C1 segment of cervical spinal cord (tissue), 14 donors: ENCODE measurements around the gene ARHGEF28.

ENCODE experiments used
- DNase-seq, 14 donors: peaks; one replicate each; lab custom pipeline; 2025; lab: John Stamatoyannopoulos, UW

ARHGEF28 gene

DNA sequence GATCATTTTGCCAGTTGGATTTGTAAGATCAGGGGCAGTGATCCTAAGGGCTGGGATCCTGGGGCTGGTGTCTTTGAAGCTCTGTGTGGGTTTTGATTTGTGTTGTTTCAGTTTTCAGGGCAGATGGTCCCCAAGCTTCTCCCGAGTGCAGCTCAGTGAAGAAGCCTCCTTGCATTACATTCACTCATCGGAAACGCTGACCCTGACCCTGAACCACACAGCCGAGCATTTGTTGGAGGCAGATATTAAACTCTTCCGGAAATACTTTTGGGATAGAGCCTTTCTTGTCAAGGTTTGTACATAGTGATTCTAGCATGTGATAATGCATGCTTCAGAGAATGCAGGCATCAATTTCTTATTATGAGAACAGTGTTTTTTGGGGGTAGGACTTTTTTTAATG, 150.4 kb downstream of the ARHGEF28 start:
- DNase-seq, result no peak

- DNase-seq, result no peak
Observed at GRCh38 chr5:73777192-73777591, 151.2 kb downstream of the ARHGEF28 start.

DNA sequence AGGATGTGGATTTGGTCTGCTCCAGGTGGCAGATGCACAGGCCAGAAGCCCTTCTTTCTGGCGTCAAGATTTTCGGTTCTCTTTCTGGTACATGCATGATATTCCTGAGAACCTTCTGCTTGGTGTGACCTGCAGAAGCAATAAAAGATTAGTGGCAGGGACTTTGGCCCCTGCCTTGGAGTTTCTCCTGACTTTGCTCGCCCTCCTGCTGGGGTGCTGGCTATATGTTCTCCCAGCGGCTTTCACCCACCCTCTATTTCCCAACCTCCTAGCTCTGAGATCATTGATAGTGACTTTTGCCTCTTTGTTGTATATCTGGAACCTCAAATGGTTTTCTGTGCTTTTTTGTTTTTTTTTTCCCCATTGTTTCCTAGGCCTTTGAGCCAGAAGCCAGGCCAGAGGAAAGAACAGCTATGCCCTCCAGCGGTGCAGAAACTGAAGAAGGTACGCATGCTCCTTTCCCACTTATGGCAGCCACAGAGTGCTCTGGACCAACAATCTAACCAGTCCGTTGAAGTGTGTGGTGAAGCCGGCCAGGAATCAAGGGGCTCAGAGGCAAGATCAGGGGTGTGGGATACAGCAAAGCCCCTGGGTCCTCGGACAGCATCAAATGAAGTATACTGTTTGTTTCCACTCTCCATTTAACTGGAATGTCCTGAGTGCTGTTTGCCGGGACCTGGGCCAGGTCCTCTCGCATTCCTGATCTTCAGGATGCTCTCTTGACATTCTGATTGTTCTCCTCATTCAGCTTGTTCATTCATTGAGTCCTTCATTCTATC, 154.5 kb downstream of the ARHGEF28 start:
- DNase-seq, result no peak

DNA sequence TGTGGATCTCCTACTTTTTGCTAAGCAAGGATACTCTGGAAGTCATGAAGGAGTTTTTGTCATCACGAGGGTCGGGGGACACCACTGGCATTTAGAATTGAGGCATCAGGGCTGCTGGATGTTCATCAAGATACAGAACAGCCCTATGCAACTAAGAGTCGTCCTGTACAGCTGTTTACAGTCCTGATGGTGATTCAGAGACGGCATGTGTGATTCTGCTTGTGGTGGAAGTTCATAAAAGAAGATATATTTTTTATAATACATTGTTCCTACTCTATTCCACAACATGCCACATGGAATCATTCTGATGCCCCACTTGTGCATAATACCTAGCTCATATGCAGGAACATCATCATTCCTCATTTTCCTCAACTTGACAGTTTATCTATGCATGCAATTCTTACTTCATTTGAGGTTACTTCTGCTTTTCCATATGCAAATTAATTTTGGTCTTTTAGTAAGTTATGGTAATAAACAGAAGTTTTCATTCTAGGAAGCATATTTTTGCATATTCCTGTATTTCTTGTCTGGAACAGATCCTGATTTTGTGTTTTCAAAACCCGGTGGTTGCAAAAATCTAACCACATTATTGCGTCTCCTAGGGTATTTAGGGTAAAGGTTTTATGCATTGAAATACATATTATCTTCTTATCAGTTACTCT, 155.2 kb downstream of the ARHGEF28 start:
- DNase-seq, result no peak

- DNase-seq, result no peak
Observed at GRCh38 chr5:73783828-73784227, 157.8 kb downstream of the ARHGEF28 start.

- DNase-seq, result no peak
Observed at GRCh38 chr5:73786043-73786831, 160.2 kb downstream of the ARHGEF28 start.

DNA sequence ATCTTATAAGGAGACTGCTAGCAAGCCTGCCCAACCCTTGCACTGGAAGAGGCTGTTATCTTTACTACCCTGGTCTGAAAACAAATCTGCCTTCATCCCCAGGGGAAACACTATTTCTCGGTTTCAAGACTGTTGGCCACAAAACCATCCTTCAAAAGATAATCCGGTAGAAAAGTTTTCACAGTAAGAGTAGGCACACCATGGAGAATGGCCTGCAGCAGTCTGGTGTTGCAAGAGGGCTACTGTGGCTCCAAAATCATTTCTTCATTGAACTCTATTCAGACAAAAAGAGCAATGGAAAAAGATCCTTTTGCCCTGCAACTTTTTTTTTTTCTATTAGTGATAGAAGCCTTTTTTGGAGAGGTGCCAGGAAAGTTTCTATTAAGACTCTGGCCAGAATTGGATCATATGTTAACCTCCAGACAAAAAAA, 163.9 kb downstream of the ARHGEF28 start:
- DNase-seq, result no peak

GRCh38 chr5:73791389-73791788, 165.4 kb downstream of the ARHGEF28 start:
- DNase-seq, result no peak

GRCh38 chr5:73792687-73793320, 166.8 kb downstream of the ARHGEF28 start:
- DNase-seq, result peak in 12 of 14 donors; percentile 3 to 60 (median 29)

- DNase-seq, result no peak
Observed at GRCh38 chr5:73793911-73794310, 167.9 kb downstream of the ARHGEF28 start.

DNA sequence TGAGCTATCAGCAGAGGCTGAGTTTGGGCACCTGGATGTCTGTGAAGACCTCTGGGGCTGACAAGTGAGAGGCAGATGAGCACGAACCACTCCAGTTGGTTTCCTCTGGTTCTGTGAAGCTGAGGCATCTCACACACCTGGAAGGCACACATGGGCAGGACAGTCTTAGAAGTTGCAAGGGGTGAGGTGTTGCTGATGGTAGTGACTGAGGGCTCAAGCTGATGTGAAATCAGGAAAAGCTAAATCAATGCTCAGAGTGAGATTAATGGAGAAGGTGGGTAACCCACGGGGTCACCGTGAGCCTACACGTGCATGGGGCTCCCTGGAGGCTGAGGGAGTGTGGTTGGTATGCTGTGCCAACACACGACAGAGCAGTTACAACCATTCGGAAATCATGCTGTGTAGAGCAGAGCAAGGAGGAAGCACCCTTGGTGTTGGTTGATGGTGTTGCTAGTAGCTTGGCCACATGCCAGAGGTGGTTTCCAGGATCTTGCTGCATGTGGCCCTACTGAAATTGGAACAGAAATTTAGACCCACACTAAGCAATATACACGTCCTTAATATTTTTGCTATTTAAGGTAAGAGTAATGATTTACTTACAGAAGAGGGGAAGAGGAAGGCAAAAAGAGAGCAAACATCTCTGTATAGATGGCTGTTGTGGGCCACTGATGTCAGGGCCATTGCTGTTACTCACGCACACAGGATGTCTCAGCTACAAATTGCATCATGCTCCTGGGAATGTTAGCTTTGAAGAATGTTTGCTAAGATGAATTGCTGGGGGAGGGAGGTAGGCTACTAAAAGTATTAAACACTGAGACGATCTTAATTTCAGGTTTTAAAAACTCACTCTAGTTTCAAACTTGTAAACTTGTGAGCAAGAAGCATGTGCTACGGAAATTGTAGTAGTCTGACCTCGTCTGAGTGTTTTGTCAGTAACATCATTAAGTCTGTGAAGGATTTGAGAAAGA, 170.5 kb downstream of the ARHGEF28 start:
- no peak for DNase-seq

DNA sequence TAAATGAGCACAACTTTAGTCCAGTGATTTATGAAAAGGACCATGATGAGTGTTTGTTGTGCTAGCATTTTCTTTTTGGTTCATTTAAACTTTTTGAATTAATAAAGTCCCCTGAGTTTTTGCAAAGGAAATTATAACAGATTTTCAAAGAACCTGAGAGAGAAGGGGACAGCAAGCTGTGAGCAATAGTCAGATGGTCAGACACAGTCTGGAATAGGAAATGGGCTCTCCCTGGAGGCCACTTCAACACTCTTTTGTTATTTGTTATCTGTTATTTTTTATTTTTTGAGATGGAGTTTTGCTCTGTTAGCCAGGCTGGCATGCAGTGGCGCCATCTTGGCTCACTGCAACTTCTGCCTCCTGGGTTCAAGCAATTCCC, 171.1 kb downstream of the ARHGEF28 start:
- DNase-seq, result no peak

- DNase-seq, result no peak
Observed at GRCh38 chr5:73799401-73799972, 173.5 kb downstream of the ARHGEF28 start.

- DNase-seq, result no peak
Observed at GRCh38 chr5:73801686-73802085, 175.7 kb downstream of the ARHGEF28 start.

DNA sequence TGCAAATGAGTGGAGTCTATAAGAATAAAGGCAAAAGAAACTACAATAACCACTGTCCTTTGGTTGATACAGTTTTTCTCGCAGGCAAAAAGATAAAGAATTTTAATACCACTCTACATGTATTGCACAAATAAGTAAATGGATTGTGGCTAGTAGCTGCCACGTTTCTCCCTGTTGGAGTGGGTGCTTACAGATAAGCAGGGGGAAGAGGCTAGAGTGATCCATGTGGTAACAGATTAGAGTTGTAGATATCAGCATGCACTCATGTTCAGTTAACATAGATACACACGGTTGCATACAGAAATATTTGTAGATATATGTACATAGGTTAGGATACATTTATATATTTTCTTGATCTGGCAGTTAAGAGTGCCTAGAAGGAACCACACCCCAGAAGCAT, 179.5 kb downstream of the ARHGEF28 start:
- DNase-seq, result no peak

GRCh38 chr5:73808911-73809310, 182.9 kb downstream of the ARHGEF28 start:
- DNase-seq, result no peak

- no peak for DNase-seq
Observed at GRCh38 chr5:73810429-73810828, 184.4 kb downstream of the ARHGEF28 start.

GRCh38 chr5:73812457-73812856, 186.5 kb downstream of the ARHGEF28 start:
- DNase-seq, result no peak

GRCh38 chr5:73812962-73813588, 187.1 kb downstream of the ARHGEF28 start:
- DNase-seq, result peak in 2 of 14 donors; percentile 0 to 3
